HL-60 (cell line): ENCODE measurements around the gene GPAM.

Source experiments
- POLR2AphosphoS5 ChIP-seq: IDR thresholded peaks from 2 replicates; pipeline ENCODE4 v1.6.1; 2012; ENCODE audit warnings: low read depth
- TF ChIP-seq, protein P1 (sequence below): IDR thresholded peaks from one replicate; pipeline ENCODE4 v1.5.1; 2011; ENCODE audit warnings: low read length, control low read depth, inconsistent platforms; ENCODE audit not compliant: insufficient read depth

DNA sequence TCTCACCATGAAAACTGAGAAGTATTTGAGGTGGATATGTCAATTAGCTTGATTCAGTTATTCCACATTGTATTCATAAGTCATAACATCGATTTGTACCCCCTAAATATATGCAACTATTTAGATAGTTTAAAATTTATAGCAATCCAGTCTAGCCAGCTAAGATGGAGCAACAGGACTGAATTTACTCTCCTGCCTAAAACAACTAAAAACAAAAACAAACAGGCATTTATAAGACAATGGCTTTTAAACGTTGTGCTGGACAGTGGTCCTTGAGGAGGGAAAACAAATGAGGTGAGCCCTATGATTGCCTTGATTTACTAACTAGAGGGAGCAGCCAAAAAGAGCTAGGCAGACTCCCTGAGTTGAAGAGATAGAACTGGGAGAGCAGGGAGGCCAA lies 814 bp upstream of the GPAM start:
- TF ChIP-seq, protein P1, sequence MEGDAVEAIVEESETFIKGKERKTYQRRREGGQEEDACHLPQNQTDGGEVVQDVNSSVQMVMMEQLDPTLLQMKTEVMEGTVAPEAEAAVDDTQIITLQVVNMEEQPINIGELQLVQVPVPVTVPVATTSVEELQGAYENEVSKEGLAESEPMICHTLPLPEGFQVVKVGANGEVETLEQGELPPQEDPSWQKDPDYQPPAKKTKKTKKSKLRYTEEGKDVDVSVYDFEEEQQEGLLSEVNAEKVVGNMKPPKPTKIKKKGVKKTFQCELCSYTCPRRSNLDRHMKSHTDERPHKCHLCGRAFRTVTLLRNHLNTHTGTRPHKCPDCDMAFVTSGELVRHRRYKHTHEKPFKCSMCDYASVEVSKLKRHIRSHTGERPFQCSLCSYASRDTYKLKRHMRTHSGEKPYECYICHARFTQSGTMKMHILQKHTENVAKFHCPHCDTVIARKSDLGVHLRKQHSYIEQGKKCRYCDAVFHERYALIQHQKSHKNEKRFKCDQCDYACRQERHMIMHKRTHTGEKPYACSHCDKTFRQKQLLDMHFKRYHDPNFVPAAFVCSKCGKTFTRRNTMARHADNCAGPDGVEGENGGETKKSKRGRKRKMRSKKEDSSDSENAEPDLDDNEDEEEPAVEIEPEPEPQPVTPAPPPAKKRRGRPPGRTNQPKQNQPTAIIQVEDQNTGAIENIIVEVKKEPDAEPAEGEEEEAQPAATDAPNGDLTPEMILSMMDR: no peak
- TF ChIP-seq POLR2AphosphoS5: no peak
